HG03135 (cell line): ENCODE results near the gene ANXA7.
"Not testable (repeated sequence)": the region's sequence is repeated elsewhere in the genome, so short reads cannot be mapped to it uniquely, and the experiment has no call there.

Source experiments
- ATAC-seq: cut with Tn5 transposase; IDR thresholded peaks from one replicate; pipeline ENCODE4 v1.9.1; 2021; ENCODE audit warnings: mild to moderate bottlenecking, moderate library complexity; ENCODE audit not compliant: unreplicated experiment

The ANXA7 gene

GRCh38 chr10:73344269-73344668 lies 69.6 kb downstream of the ANXA7 start:
- no peak for ATAC-seq

- no peak for ATAC-seq
These were observed 73.7 kb downstream of the ANXA7 start for GRCh38 chr10:73340121-73340520.

- ATAC-seq, result no peak
These were observed 74.4 kb downstream of the ANXA7 start for GRCh38 chr10:73339436-73339835.

- no peak for ATAC-seq
These were observed 75.0 kb downstream of the ANXA7 start for GRCh38 chr10:73338801-73339368.

GRCh38 chr10:73333202-73333601 lies 80.7 kb downstream of the ANXA7 start:
- no peak for ATAC-seq

GRCh38 chr10:73332379-73332778 lies 81.5 kb downstream of the ANXA7 start:
- ATAC-seq, result no peak

- not testable (repeated sequence) for ATAC-seq
These were observed 85.3 kb downstream of the ANXA7 start for GRCh38 chr10:73328523-73328922.

GRCh38 chr10:73325290-73325689 lies 88.6 kb downstream of the ANXA7 start:
- ATAC-seq, result not testable (repeated sequence)
